Amniotic epithelial cell (primary cell): Measurements from ENCODE around the gene SYT9.

ENCODE experiments used
- DNase-seq: peaks from one replicate; pipeline ENCODE4 v3.0.0-alpha.2; 2010; ENCODE audit warnings: low read depth

The SYT9 gene

GRCh38 chr11:7251836-7252682 is at the start of gene SYT9:
Gene SYT9 (plus strand): TSS chr11:7251904. CDS start chr11:7252187, 283 bp downstream.
- DNase-seq, result peak; percentile 6

DNA sequence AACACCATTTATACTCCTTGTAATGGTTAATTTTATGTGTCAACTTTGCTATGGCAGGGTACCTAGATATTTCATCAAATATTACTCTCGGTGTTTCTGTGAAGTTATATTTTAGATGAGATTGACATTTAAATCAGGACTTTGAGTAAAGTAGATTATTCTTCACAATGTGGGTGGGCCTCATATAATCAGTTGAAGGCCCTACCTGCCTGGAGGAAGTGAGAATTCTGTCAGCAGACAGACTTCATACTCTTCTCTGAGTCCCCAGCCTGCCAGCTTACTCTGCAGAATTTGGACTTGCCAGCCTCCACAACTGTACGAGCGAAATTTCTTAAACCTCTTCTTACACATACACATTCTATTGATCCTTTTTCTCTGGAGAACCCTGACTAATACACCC is 49.3 kb upstream of the SYT9 start:
- DNase-seq, result no peak

- peak; percentile 64 for DNase-seq
Measured at GRCh38 chr11:7204778-7205177, 46.9 kb upstream of the SYT9 start.

DNA sequence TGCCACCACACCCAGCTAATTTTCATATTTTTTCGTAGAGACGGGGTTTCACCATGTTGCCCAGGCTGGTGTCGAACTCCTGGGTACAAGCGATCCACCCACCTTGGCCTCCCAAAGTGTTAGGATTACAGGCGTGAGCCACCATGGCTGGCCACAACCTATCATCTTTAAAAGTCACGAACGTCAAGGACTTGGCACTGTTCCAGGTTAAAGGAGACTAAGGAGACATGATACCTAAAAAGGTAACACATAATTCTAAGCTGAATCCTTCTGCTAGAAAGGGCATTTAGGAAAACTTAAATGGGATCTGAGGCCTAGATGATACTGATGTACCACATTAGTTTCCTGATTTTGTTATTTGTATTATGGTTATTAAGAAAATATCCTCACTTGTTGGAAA is 43.3 kb upstream of the SYT9 start:
- DNase-seq, result no peak

DNA sequence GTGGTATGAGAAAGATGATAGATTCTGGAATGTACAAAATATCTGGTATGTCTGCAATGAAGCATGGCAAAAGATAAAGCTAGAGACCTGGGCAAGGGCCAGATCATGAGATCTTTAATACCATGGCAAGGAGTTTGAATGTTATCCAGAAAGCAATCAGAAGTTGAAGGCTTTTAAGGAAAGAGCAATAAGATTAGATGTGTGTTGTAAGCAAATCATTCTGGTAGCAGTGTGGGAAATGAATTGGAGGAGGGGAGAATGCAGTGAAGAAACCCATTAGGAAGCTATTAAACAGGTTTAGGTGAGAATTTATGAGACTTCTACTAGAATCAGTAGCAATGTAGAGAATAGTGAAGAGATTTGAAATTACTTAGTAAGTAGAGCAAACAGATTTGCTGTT is 32.2 kb upstream of the SYT9 start:
- DNase-seq, result no peak

DNA sequence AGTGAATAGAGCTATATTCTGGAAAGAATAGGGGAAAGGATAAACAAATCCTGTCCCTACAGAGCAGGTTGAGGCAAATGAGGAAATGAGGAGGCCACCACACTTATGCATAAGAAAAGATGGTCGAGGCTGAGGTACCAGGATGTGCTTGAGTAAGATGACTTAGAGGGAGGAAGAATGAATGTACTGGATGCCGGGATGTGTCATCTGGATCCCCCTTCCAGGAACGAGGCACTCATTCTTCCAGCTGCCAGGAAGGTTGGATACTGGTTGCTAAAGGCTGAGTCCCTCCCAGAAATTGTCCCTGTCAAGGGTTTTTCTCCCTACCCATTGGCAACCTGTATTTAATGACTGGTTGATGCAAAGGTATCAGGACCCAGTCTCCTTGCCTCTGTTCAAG is 31.1 kb upstream of the SYT9 start:
- DNase-seq, result no peak

GRCh38 chr11:7222619-7223018 is 29.1 kb upstream of the SYT9 start:
- DNase-seq, result no peak

DNA sequence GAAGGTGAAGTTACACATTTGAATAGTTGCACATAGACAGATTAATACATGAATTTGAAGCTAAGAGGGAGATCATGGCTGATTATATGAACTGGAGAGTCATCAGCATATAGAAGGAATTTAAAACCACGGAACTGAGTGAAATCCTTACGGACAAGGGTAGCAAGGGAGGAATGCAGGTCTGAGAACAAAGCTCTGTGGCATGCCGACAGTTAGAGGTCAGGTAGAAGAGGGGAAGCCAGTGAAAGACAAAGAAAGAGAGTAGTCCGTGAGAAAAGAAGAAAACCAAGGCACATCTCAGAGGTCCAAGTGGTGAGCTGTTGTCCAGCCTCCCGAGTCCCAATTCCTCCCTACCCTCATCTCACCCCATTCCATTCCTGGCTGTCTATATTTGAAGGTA is 11.8 kb upstream of the SYT9 start:
- DNase-seq, result no peak

- no peak for DNase-seq
Measured at GRCh38 chr11:7245341-7245740, 6.4 kb upstream of the SYT9 start.

DNA sequence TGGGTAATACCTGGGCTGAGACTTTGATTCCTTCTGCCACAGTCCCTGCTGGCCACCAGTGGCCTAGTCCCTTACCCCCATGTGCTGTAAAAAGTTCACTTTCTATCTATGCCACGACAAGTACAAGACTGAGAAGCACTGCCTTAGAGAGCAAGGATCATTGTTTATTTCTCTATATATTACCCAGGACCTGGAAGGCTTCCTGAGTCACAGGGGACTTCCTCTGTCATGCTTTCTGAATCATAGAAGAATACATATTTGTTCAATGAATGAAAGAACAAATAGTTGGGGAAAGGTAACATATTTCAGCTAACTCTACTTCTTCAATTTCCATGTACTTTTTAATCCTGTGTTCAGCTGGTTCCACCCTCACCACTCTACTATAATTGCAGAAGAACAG is 5.5 kb upstream of the SYT9 start:
- DNase-seq, result no peak

- no peak for DNase-seq
Measured at GRCh38 chr11:7250166-7250565, 1.5 kb upstream of the SYT9 start.

DNA sequence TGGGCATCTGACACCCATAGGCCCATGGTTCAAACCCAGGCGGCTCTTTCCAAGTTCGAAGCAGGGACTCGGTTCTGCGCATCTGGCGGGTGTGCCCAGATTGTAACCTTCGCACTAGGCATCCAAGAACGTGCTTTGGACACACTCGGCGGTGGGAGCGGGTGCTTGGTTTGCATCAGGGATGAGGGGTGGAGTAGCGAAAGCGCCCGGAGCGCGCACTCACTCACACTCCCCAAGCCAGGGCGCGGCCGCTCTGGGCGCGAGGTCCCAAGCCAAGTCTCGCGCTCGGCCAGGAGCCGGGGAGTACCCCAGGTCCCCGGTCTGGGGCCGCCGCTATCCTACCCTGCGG is 243 bp upstream of the SYT9 start:
- no peak for DNase-seq

GRCh38 chr11:7252683-7253213 is 1.0 kb downstream of the SYT9 start:
- DNase-seq, result no peak

GRCh38 chr11:7253800-7254199 is 2.1 kb downstream of the SYT9 start:
- no peak for DNase-seq

DNA sequence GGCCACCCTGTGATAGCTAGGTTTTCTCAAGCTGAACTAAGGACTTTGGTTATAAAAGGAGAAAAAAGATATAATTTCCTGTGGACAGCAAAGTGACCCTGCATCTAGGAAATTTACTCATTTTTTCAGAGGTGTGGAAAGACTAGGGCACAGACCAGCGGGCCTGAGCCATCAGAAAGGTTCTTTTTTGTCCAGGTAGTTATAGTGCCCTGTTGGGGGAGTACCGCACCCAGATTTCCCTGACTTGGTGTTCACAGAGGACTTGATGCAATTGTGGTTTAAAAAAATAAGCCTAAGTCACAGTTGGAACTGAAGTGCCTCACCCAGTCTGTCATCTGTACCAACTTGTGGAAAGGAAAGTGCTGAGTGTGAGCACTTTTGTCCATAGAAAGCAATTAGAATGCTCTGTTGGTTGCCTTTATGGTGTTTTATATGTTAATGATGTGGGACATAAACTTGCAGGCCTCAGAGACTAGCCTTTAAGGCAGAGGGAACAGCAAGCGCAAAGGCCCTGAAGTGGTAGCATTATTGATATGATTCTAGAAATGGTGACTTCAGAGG is 3.1 kb downstream of the SYT9 start:
- no peak for DNase-seq

DNA sequence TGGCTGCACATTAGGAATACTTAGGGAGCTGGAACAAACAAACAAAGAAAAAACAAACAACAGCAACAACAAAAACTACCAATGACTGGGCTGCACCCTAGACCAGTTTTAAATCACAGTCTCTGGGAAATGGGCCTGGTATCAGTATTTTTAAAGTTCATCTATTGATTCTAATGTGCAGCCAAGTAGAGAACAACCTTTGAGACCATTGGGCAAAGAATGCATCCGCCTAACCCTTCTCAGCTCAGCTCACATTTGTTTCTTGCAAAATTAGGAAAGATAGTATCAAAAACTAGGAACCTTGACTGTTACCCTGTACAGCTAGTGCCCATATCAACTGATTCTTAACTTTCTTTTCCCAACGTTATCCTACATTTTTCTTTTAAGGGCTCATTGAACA is 5.2 kb downstream of the SYT9 start:
- no peak for DNase-seq

GRCh38 chr11:7257724-7258123 is 6.0 kb downstream of the SYT9 start:
- DNase-seq, result no peak

DNA sequence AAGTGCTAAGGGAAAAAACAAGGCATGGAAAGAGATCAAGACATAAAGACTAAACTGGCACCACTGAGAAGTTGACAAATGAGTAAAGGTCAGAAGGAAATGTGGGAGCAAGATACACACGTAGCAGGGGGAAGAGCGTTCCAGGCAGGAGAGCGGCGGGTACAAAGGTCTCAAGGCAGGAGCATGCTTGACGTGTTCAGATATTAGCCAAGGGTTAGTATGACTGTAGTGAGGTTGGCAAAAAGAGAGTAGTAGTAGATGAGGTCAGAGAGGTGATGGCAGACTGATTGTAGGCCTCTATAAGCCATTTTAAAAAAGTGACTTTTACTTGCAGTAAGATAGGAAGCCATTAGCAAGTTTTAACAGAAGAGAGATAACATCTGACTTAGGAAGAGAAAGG is 9.9 kb downstream of the SYT9 start:
- no peak for DNase-seq

GRCh38 chr11:7262672-7263071 is 11.0 kb downstream of the SYT9 start:
- no peak for DNase-seq

DNA sequence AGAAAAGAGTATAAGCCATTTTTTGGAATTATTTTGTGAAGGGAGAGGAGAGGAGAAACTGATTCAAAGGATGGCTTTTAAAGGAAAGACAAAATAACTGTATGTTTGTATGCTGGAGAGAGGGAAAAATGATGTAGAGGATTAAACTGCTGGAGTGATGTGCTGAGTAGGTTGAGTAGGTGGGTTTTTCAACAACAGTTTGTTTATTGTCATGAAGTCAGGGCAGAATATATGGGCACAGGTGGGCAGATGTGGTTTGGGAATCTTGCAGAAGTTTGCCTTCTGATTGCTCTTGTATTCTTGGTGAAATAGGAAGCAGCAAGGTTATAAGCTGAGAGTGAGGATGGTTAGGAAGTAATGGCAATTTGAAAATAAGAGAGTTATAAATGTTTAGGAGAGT is 12.1 kb downstream of the SYT9 start:
- no peak for DNase-seq

GRCh38 chr11:7268758-7269157 is 17.1 kb downstream of the SYT9 start:
- DNase-seq, result no peak

DNA sequence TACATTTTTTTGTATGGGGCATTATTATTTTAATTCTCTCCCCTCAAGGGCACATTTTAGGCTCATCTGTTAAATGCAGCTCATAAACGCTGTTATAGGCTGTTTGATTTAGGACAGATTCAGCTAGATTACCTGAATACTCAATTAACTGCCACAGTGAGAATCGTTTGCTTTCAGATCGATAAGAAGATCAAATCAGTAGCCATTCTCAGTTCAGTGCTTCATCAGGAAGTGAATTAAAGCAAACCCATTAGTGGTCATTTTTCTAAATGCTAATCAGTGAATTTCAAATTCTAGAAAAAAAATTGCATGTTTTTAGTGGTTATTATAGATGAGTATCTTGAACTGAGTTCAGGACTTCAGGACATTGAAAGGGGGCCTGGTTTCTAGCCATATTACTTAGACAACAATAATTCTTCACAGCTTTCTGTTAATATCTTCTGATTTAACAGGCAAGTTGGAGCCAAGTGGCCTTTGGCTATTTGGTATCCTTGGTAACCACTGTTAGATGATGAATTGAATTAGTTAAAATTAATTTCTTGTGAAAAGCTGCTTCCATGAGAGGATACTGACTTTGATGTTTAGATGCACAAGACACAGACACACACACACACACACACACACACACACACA is 18.6 kb downstream of the SYT9 start:
- no peak for DNase-seq

- no peak for DNase-seq
Measured at GRCh38 chr11:7272373-7272772, 20.7 kb downstream of the SYT9 start.
